ENCODE data around the gene IFNLR1. TPM values are rescaled to one million over a fixed set of nuclear protein-coding genes. Genes with fewer than 3 reads are reported as not detected.

The IFNLR1 gene
- total RNA-seq, 1 donor from 2014 or later = 7.1 TPM

DNA sequence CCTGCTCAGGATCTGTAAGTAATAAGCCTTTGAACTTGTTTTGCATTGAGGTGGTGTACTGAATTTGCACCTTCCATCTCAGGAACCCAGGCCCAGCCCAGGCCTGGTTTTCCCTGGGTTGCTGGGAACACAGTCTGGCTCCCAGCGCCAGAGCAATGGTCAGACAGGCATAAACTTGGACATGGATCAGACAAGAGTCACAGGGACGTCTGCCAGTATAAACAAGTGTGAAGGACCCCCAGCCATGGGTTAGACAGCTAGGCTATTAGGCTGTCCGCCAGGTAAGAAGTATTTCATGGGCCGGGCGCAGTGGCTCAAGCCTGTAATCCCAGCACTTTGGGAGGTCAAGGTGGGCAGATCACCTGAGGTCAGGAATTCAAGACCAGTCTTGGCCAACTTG lies 5.5 kb downstream of the IFNLR1 start:
- Mint-ChIP-seq H3K4me3 (no peak overlapping the region), H3K27ac (no peak overlapping the region), H3K9me3 (no peaks in the 10 kb centered on the region), H3K4me1 (ENCODE audit: unreplicated experiment) (peaks cover 4% of the 10 kb centered on the region), H3K27me3 (peaks cover 4% of the 10 kb centered on the region), H3K36me3 (no peaks in the 10 kb centered on the region)
- DNase-seq (ENCODE audit: extremely low spot score, unreplicated experiment) = no peak
- TF ChIP-seq, protein P1, sequence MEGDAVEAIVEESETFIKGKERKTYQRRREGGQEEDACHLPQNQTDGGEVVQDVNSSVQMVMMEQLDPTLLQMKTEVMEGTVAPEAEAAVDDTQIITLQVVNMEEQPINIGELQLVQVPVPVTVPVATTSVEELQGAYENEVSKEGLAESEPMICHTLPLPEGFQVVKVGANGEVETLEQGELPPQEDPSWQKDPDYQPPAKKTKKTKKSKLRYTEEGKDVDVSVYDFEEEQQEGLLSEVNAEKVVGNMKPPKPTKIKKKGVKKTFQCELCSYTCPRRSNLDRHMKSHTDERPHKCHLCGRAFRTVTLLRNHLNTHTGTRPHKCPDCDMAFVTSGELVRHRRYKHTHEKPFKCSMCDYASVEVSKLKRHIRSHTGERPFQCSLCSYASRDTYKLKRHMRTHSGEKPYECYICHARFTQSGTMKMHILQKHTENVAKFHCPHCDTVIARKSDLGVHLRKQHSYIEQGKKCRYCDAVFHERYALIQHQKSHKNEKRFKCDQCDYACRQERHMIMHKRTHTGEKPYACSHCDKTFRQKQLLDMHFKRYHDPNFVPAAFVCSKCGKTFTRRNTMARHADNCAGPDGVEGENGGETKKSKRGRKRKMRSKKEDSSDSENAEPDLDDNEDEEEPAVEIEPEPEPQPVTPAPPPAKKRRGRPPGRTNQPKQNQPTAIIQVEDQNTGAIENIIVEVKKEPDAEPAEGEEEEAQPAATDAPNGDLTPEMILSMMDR (conservative IDR thresholded peaks at IDR 0.05) = no peak

DNA sequence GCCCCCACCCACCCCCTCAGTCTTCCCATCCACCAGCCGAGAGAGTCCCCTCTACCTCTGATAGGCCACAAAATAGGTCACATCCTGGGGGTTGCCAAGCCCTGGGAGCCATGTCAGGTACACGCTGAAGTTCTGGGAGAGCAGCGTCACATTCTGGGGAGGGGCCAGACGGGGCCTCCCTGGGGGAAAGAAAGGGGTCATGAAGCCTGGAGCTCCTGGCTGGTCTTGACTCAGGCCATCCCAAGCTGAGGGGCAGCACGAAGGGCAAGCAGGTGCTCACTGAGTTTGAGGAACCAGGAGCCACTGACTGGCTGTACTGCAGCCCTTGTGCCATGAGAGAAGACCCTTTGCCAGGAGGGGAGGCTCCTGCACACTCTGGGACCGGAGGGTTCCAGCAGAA lies 6.4 kb downstream of the IFNLR1 start:
- peaks cover 5% of the 10 kb centered on the region for H3K36me3 Mint-ChIP-seq
- no peaks in the 10 kb centered on the region for H3K9me3 Mint-ChIP-seq
- no peaks in the 10 kb centered on the region for H3K4me1 Mint-ChIP-seq (ENCODE audit: unreplicated experiment)
- TF ChIP-seq, protein P1 (conservative IDR thresholded peaks at IDR 0.05) = no peak
- H3K4me3 Mint-ChIP-seq = no peak overlapping the region
- no peak overlapping the region for H3K27ac Mint-ChIP-seq
- no peak for DNase-seq (ENCODE audit: extremely low spot score, unreplicated experiment)
- H3K27me3 Mint-ChIP-seq = no peaks in the 10 kb centered on the region

- H3K27me3 Mint-ChIP-seq = no peaks in the 10 kb centered on the region
- no peak overlapping the region for H3K27ac Mint-ChIP-seq
- no peaks in the 10 kb centered on the region for H3K9me3 Mint-ChIP-seq
- H3K4me1 Mint-ChIP-seq (ENCODE audit: unreplicated experiment) = no peaks in the 10 kb centered on the region
- TF ChIP-seq, protein P1 (conservative IDR thresholded peaks at IDR 0.05) = no peak
- no peak overlapping the region for H3K4me3 Mint-ChIP-seq
- DNase-seq (ENCODE audit: extremely low spot score, unreplicated experiment) = no peak
- peaks cover 6% of the 10 kb centered on the region for H3K36me3 Mint-ChIP-seq
Measured at GRCh38 chr1:24179251-24179840, 7.7 kb downstream of the IFNLR1 start.

GRCh38 chr1:24178407-24178806 lies 8.7 kb downstream of the IFNLR1 start:
- no peak for DNase-seq (ENCODE audit: extremely low spot score, unreplicated experiment)
- Mint-ChIP-seq H3K4me1 (ENCODE audit: unreplicated experiment) (no peaks in the 10 kb centered on the region), H3K9me3 (peaks cover 5% of the 10 kb centered on the region), H3K4me3 (no peak overlapping the region), H3K27ac (no peak overlapping the region), H3K27me3 (no peaks in the 10 kb centered on the region), H3K36me3 (peaks cover 9% of the 10 kb centered on the region)
- TF ChIP-seq, protein P1 (conservative IDR thresholded peaks at IDR 0.05) = no peak

DNA sequence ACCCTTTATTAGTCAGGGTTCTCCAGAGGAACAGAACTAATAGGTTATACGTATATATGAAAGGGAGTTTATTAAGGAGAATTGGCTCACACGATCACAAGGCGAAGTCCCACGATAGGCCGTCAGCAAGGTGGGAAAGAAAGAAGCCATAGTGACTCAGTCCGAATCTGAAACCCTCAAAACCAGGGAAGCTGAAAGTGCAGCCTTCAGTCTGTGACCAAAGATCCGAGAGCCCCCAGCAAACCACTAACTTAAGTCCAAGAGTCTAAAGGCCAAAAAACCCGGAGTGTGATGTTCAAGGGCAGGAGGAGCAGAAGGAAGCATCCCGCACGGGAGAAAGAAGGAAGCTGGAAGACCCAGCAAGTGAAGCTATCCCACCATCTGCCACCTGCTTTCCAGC lies 9.9 kb downstream of the IFNLR1 start:
- TF ChIP-seq, protein P1 (conservative IDR thresholded peaks at IDR 0.05) = no peak
- DNase-seq (ENCODE audit: extremely low spot score, unreplicated experiment) = no peak
- Mint-ChIP-seq H3K27ac (no peak overlapping the region), H3K9me3 (peaks cover 5% of the 10 kb centered on the region), H3K4me3 (no peak overlapping the region), H3K4me1 (ENCODE audit: unreplicated experiment) (no peaks in the 10 kb centered on the region), H3K36me3 (peaks cover 9% of the 10 kb centered on the region), H3K27me3 (no peaks in the 10 kb centered on the region)

Measured in type B pancreatic cell (in vitro differentiated cells).